PC-3 (cell line): Measurements from ENCODE around the gene DPF1.

ENCODE experiments used
- EZH2 ChIP-seq: fragments of 300-600 bp; sonication (generic); IDR thresholded peaks from one replicate; pipeline ENCODE4 v1.6.1; 2017; ENCODE audit warnings: antibody characterized with exemption, mild to moderate bottlenecking, low read length; ENCODE audit not compliant: unreplicated experiment
- TF ChIP-seq, protein P1 (sequence below): fragments of 300-600 bp; sonication (generic); conservative IDR thresholded peaks from 2 replicates; pipeline ENCODE4 v1.5.1; 2017; ENCODE audit warnings: antibody characterized with exemption, low read depth, mild to moderate bottlenecking, low read length

DNA sequence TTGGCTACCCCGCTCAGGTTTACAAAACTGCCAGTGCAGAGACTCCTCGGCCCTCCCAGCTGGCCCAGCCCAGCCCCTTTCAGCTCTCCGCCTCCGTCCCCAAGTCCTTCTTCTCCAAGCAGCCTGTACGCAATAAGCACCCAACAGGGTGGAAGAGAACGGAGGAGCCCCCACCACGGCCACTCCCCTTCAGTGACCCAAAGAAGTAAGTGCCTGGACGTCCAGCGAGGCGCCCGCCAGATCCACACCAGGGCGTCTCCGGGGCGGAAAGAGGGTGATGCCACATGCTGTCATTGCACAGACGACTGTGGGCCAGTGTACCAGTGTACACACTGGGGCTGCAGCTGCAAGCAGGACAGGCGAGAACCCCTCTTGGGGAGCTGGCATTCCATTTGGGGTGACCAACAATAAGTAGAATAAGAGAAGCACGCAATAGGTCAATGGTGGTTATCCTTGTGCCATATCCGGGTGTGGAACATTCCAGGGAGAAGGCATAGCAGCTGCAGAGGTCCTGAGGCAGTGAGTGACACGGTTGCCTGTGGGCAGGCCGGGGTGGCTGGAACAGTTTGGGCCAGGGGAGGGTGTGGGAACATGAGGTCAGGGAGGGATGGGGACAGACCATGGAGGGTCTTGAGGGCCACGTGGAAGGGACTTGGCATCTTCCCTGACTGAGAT, 41.3 kb downstream of the DPF1 start:
- TF ChIP-seq, protein P1, sequence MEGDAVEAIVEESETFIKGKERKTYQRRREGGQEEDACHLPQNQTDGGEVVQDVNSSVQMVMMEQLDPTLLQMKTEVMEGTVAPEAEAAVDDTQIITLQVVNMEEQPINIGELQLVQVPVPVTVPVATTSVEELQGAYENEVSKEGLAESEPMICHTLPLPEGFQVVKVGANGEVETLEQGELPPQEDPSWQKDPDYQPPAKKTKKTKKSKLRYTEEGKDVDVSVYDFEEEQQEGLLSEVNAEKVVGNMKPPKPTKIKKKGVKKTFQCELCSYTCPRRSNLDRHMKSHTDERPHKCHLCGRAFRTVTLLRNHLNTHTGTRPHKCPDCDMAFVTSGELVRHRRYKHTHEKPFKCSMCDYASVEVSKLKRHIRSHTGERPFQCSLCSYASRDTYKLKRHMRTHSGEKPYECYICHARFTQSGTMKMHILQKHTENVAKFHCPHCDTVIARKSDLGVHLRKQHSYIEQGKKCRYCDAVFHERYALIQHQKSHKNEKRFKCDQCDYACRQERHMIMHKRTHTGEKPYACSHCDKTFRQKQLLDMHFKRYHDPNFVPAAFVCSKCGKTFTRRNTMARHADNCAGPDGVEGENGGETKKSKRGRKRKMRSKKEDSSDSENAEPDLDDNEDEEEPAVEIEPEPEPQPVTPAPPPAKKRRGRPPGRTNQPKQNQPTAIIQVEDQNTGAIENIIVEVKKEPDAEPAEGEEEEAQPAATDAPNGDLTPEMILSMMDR = no peak
- TF ChIP-seq EZH2 = no peak
